T-cell (primary cell): ENCODE measurements around the gene FAM193B. TPM values are rescaled to one million over a fixed set of nuclear protein-coding genes. Genes with fewer than 3 reads are reported as not detected.

ENCODE experiments used
- ATAC-seq, 4 experiments: fragments of 200-7000 bp in 3 of 4; fragments of 150-1000 bp in 1 of 4; cut with Tn5 transposase; replicated peaks in 1 of 4; 1 replicate in 3 of 4; 2 replicates in 1 of 4; pipeline ENCODE4 v1.10.0; 2021; ENCODE audit warnings: moderate library complexity in 3 of 4, mild to moderate bottlenecking in 2 of 4, moderate number of reproducible peaks in 1 of 4
- CTCF ChIA-PET, 2 donors: fragments of 300-600 bp; sonication (Branson Sonifier 250); formaldehyde crosslinking; loops; one replicate each; lab custom pipeline; 2022; ENCODE audit warnings: antibody characterized with exemption in 2 of 2; lab: Charles Lee
- POLR2A ChIA-PET, 2 donors: fragments of 300-600 bp; sonication (Branson Sonifier 250); formaldehyde crosslinking; loops; one replicate each; lab custom pipeline; 2022; ENCODE audit warnings: antibody characterized with exemption in 2 of 2; lab: Charles Lee
- DNase-seq, 35 experiments: peaks; one replicate each; pipeline versions ENCODE4 v3.0.0 to v3.0.0-alpha.2; 2013 to 2023
- H3K27ac ChIP-seq: one replicate; pipeline ENCODE4 v1.5.1; 2013; ENCODE audit warnings: low read length
- H3K27me3 ChIP-seq, 2 experiments: replicated peaks in 1 of 2; 1 replicate in 1 of 2; 2 replicates in 1 of 2; pipeline versions ENCODE4 v1.6.1 to v1.7.0; 2013; ENCODE audit warnings: low read length in 1 of 2, mixed read lengths in 1 of 2; ENCODE audit not compliant: control insufficient read depth in 2 of 2, insufficient read depth in 2 of 2; ENCODE audit errors: extremely low read depth in 1 of 2
- H3K36me3 ChIP-seq, 2 donors: 1 replicate in 1 of 2; 2 replicates in 1 of 2; pipeline versions ENCODE4 v1.6.1 to v1.7.0; 2013; ENCODE audit warnings: low read length in 1 of 2; ENCODE audit not compliant: control insufficient read depth in 2 of 2, insufficient read depth in 1 of 2; ENCODE audit errors: extremely low read depth in 1 of 2
- H3K4me1 ChIP-seq, 2 experiments: 1 replicate in 1 of 2; 2 replicates in 1 of 2; pipeline versions ENCODE4 v1.6.1 to v1.7.0; 2013; ENCODE audit warnings: low read length in 2 of 2, mixed read lengths in 1 of 2; ENCODE audit not compliant: insufficient read depth in 2 of 2, control insufficient read depth in 1 of 2; ENCODE audit errors: extremely low read depth in 1 of 2
- H3K4me3 ChIP-seq, 2 donors: 1 replicate in 1 of 2; 2 replicates in 1 of 2; pipeline versions ENCODE4 v1.5.1 to v1.7.0; 2013; ENCODE audit warnings: mild to moderate bottlenecking in 2 of 2, low read length in 1 of 2, moderate library complexity in 1 of 2; ENCODE audit not compliant: control insufficient read depth in 1 of 2; ENCODE audit errors: extremely low read depth in 1 of 2
- H3K9me3 ChIP-seq: 2 replicates; pipeline ENCODE4 v1.7.0; 2013
- H3K27ac Mint-ChIP-seq, 2 donors: one replicate each; pipeline ENCODE4 v1.8.0; 2020 to 2021; ENCODE audit warnings: mild to moderate bottlenecking in 2 of 2, mixed read lengths in 2 of 2
- H3K27me3 Mint-ChIP-seq, 2 donors: one replicate each; pipeline ENCODE4 v1.8.0; 2021 to 2022; ENCODE audit warnings: mixed read lengths in 2 of 2
- H3K36me3 Mint-ChIP-seq: one replicate; pipeline ENCODE4 v1.8.0; 2021; ENCODE audit warnings: mixed read lengths
- H3K4me1 Mint-ChIP-seq, 3 donors: one replicate each; pipeline ENCODE4 v1.8.0; 2020 to 2022; ENCODE audit warnings: mixed read lengths in 3 of 3, mild to moderate bottlenecking in 1 of 3
- H3K4me3 Mint-ChIP-seq, 3 donors: one replicate each; pipeline ENCODE4 v1.8.0; 2020 to 2022; ENCODE audit warnings: mild to moderate bottlenecking in 3 of 3, mixed read lengths in 3 of 3, moderate library complexity in 3 of 3
- H3K9me3 Mint-ChIP-seq, 3 donors: one replicate each; pipeline ENCODE4 v1.8.0; 2020 to 2022; ENCODE audit warnings: mixed read lengths in 3 of 3
- WGBS: methylation state at CpG from one replicate; pipeline ENCODE4 v1.1.5; 2013; ENCODE audit warnings: missing lambda C conversion rate; ENCODE audit not compliant: insufficient coverage; 5-methylcytosine and 5-hydroxymethylcytosine counted together
- total RNA-seq, 35 experiments: library from RNA in 6 of 35; stranded (reverse) in 6 of 35; fragments of 120-200 nt in 1 of 35; gene quantifications; one replicate each; pipeline versions ENCODE4 v1.2.1 to v1.2.4 and lab custom pipeline; 2013 to 2026

FAM193B gene
- total RNA-seq, 5 donors from 2014 or later (not counting 1 experiment from before 2014, with no cell fraction given): 162 to 233 (median 217) TPM

- Mint-ChIP-seq H3K9me3 (no peaks in the 10 kb centered on the region), H3K36me3 (peaks cover 23% of the 10 kb centered on the region), H3K27me3 (peaks cover 11 to 16% of the 10 kb centered on the region in 2 donors), H3K27ac (peak overlapping the region; percentile 73 to 98), H3K4me3 (peak overlapping the region; percentile 93 to 99 (median 97)), H3K4me1 (peaks cover 24 to 28% (median 26%) of the 10 kb centered on the region in 3 donors)
- ChIA-PET CTCF (interaction anchor here in 1 of 2 donors (0.7 kb wide), 1 partner anchor 11 kb away, joined by 3 read pairs; no protein-coding TSS in a partner anchor), POLR2A (interaction anchor here in 1 of 2 donors (0.9 kb wide), 1 partner anchor 1045 kb away, joined by 3 read pairs; no protein-coding TSS in a partner anchor)
- H3K4me1 ChIP-seq: peaks cover 0 to 25% of the 10 kb centered on the region in 2 experiments
- H3K27me3 ChIP-seq: peaks cover 2 to 8% of the 10 kb centered on the region in 2 experiments
- H3K4me3 ChIP-seq: peak overlapping the region; percentile 82 to 93
- 28% methylated on average over 5 of the region's 8 CpGs for WGBS
- H3K27ac ChIP-seq: peak overlapping the region; percentile 46
- DNase-seq (no peak), ATAC-seq (no peak)
- H3K9me3 ChIP-seq: no peaks in the 10 kb centered on the region
- H3K36me3 ChIP-seq: peaks cover 0 to 34% of the 10 kb centered on the region in 2 donors
Measured at GRCh38 chr5:177591690-177592009, 37.3 kb upstream of the FAM193B start.

DNA sequence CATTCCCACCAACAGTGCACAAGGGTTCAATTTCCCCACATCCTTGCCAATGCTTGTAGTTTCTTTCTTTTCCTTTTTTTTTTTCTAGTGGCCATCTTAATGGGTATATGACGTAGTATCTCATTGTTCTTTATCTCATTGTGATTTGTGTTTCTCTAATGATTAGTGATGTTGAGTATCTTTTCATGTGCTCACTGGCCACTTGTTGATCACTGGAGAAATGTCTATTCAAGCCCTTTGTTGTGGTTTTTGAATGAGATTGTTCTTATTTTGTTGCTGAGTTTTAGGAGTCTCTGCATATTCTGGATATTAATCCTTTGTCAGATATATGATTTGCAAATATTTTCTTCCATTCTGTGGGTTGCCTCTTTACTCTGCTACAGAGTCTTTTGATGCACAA is 36.0 kb upstream of the FAM193B start:
- peaks cover 0 to 25% of the 10 kb centered on the region in 2 experiments for H3K4me1 ChIP-seq
- Mint-ChIP-seq H3K27ac (no peak overlapping the region), H3K4me3 (no peak overlapping the region), H3K27me3 (peaks cover 14 to 20% of the 10 kb centered on the region in 2 donors), H3K4me1 (peaks cover 24 to 28% (median 24%) of the 10 kb centered on the region in 3 donors), H3K36me3 (peaks cover 14% of the 10 kb centered on the region), H3K9me3 (no peaks in the 10 kb centered on the region)
- H3K9me3 ChIP-seq: no peaks in the 10 kb centered on the region
- WGBS: no CpG with 5 or more reads among the region's 1 CpG
- no peak overlapping the region for H3K27ac ChIP-seq
- peaks cover 2 to 9% of the 10 kb centered on the region in 2 experiments for H3K27me3 ChIP-seq
- DNase-seq: no peak
- POLR2A ChIA-PET: no interaction called here
- ATAC-seq: no peak
- H3K36me3 ChIP-seq: peaks cover 0 to 23% of the 10 kb centered on the region in 2 donors
- CTCF ChIA-PET: no interaction called here
- H3K4me3 ChIP-seq: no peak overlapping the region

- H3K4me1 ChIP-seq: peaks cover 0 to 18% of the 10 kb centered on the region in 2 experiments
Measured at GRCh38 chr5:177588413-177588909, 34.1 kb upstream of the FAM193B start.

DNA sequence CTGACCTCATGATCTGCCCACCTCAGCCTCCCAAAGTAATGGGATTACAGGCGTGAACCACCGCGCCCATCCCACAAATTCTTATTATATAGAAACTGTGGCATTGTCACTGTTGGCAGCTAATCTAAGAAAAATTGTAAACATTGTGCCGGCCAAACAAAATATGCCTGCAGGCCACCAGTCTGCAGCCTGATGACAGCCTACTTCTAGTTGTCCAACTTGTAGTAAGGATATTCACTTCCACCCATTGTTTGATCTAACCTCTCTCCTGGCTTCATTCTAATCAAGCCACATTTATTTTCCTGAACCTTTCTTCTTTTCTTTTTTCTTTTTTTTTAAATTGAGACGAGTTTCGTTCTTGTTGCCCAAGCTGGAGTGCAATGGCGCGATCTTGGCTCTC is 24.0 kb upstream of the FAM193B start:
- Histone ChIP-seq H3K4me3 (no peak overlapping the region), H3K9me3 (no peaks in the 10 kb centered on the region), H3K27me3 (peaks cover 0 to 6% of the 10 kb centered on the region in 2 experiments), H3K4me1 (no peaks in the 10 kb centered on the region), H3K36me3 (no peaks in the 10 kb centered on the region), H3K27ac (no peak overlapping the region)
- ATAC-seq: no peak
- H3K27me3 Mint-ChIP-seq: peaks cover 0 to 7% of the 10 kb centered on the region in 2 donors
- no peak overlapping the region for H3K4me3 Mint-ChIP-seq
- no peaks in the 10 kb centered on the region for H3K9me3 Mint-ChIP-seq
- no peaks in the 10 kb centered on the region for H3K4me1 Mint-ChIP-seq
- POLR2A ChIA-PET: interaction anchor here in 1 of 2 donors (0.6 kb wide), 1 partner anchor 445 kb away, joined by 10 read pairs; the partner anchor contains the start of gene NSD1
- DNase-seq: no peak
- CTCF ChIA-PET: interaction anchor here (0.5 to 0.7 kb wide), 2 partner anchors 172 to 959 kb away, joined by 3 to 4 read pairs; no protein-coding TSS in a partner anchor
- H3K27ac Mint-ChIP-seq: no peak overlapping the region
- no peaks in the 10 kb centered on the region for H3K36me3 Mint-ChIP-seq
- 100% methylated on average over 4 of the region's 8 CpGs for WGBS

More at GRCh38 chr5:177588413-177588909, 34.1 kb upstream of the FAM193B start:
- Mint-ChIP-seq H3K27ac (no peak overlapping the region), H3K4me3 (no peak overlapping the region), H3K36me3 (peaks cover 4% of the 10 kb centered on the region), H3K9me3 (no peaks in the 10 kb centered on the region), H3K4me1 (peaks cover 17 to 19% (median 17%) of the 10 kb centered on the region in 3 donors), H3K27me3 (peaks cover 20 to 33% of the 10 kb centered on the region in 2 donors)
- peaks cover 5 to 17% of the 10 kb centered on the region in 2 experiments for H3K27me3 ChIP-seq
- H3K9me3 ChIP-seq: no peaks in the 10 kb centered on the region
- ChIA-PET POLR2A (interaction anchor here in 1 of 2 donors (0.6 kb wide), 1 partner anchor 11 kb away, joined by 3 read pairs; no protein-coding TSS in a partner anchor), CTCF (no interaction called here)
- H3K36me3 ChIP-seq: peaks cover 0 to 3% of the 10 kb centered on the region in 2 donors
- no peak for DNase-seq
- ATAC-seq: no peak
- H3K27ac ChIP-seq: no peak overlapping the region
- 63% methylated on average over 7 of the region's 13 CpGs for WGBS
- no peak overlapping the region for H3K4me3 ChIP-seq

GRCh38 chr5:177576169-177576568 is 21.8 kb upstream of the FAM193B start:
- Mint-ChIP-seq H3K36me3 (no peaks in the 10 kb centered on the region), H3K9me3 (no peaks in the 10 kb centered on the region), H3K27me3 (peaks cover 0 to 7% of the 10 kb centered on the region in 2 donors), H3K4me3 (no peak overlapping the region), H3K4me1 (no peaks in the 10 kb centered on the region), H3K27ac (no peak overlapping the region)
- Histone ChIP-seq H3K4me3 (no peak overlapping the region), H3K27ac (no peak overlapping the region), H3K4me1 (no peaks in the 10 kb centered on the region), H3K9me3 (no peaks in the 10 kb centered on the region), H3K27me3 (peaks cover 0 to 3% of the 10 kb centered on the region in 2 experiments), H3K36me3 (no peaks in the 10 kb centered on the region)
- DNase-seq: no peak
- POLR2A ChIA-PET: no interaction called here
- ATAC-seq: no peak
- CTCF ChIA-PET: interaction anchor here in 1 of 2 donors (0.6 kb wide), 1 partner anchor 17 kb away, joined by 3 read pairs; no protein-coding TSS in a partner anchor
- 84% methylated on average over 8 of the region's 10 CpGs for WGBS

- H3K4me3 Mint-ChIP-seq: no peak overlapping the region
- 62% methylated on average over 1 of the region's 1 CpG for WGBS
- H3K27ac ChIP-seq: no peak overlapping the region
- no peak for DNase-seq
- H3K9me3 ChIP-seq: no peaks in the 10 kb centered on the region
- H3K4me1 Mint-ChIP-seq: no peaks in the 10 kb centered on the region
- no peak overlapping the region for H3K27ac Mint-ChIP-seq
- ChIA-PET CTCF (interaction anchor here in 1 of 2 donors (0.6 kb wide), 1 partner anchor 18 kb away, joined by 3 read pairs; no protein-coding TSS in a partner anchor), POLR2A (interaction anchor here in 1 of 2 donors (0.6 kb wide), 1 partner anchor 440 kb away, joined by 5 read pairs; no protein-coding TSS in a partner anchor)
- no peaks in the 10 kb centered on the region for H3K36me3 Mint-ChIP-seq
- H3K4me1 ChIP-seq: no peaks in the 10 kb centered on the region
- no peaks in the 10 kb centered on the region for H3K36me3 ChIP-seq
- H3K4me3 ChIP-seq: no peak overlapping the region
- no peaks in the 10 kb centered on the region for H3K9me3 Mint-ChIP-seq
- H3K27me3 Mint-ChIP-seq: peaks cover 0 to 7% of the 10 kb centered on the region in 2 donors
- no peak for ATAC-seq
- H3K27me3 ChIP-seq: peaks cover 0 to 3% of the 10 kb centered on the region in 2 experiments
Measured at GRCh38 chr5:177575488-177575887, 21.1 kb upstream of the FAM193B start.
